ENCODE measurements around the gene ID4. TPM values are rescaled to one million over a fixed set of nuclear protein-coding genes. Genes with fewer than 3 reads are reported as not detected.

ID4 gene
- total RNA-seq, 2 experiments from 2014 or later: 1.6 to 2.1 TPM

DNA sequence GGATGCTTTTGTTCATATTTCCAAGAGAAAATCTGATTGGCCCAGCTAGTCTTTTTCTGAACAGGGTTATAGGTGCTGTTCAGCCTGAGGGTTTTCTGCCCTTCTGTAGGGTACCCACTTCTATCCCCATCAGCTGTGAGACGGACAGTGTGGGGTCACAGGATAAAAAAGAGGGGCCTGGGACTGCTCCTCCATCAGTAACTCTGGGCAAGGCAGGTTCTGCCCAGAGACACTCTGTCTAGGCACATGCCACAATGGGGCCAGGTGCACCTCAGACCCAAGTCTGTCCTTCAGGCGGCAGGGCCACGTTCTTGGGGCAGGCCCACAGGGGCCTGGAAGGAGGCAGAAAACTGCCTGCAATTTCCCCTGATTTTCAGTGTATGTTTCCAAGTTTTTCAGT is 20.0 kb downstream of the ID4 start:
- DNase-seq (ENCODE audit: low spot score): no peak
- intact Hi-C loops (cut with micrococcal nuclease; ENCODE audit: unreplicated experiment): loop anchor here (10.0 kb wide), 2 partner anchors 642 to 832 kb away; no protein-coding TSS in a partner anchor
- TF ChIP-seq CTCF (conservative IDR thresholded peaks at IDR 0.05; ENCODE audit: low read length) (no peak), EZH2phosphoT487 (IDR thresholded peaks at IDR 0.05; ENCODE audit: borderline replicate concordance, low read depth, low read length) (no peak)
- Histone ChIP-seq H3K4me3 (ENCODE audit: low read depth, low read length, poor library complexity, severe bottlenecking) (no peak overlapping the region), H3K36me3 (ENCODE audit: insufficient read depth, low read length) (no peaks in the 10 kb centered on the region), H3K4me2 (ENCODE audit: low read length) (no peak overlapping the region), H3K9me2 (ENCODE audit: insufficient read depth, low read length) (no peaks in the 10 kb centered on the region), H3K9me3 (ENCODE audit: low read length) (no peaks in the 10 kb centered on the region), H3K79me2 (ENCODE audit: insufficient read depth, low read depth, low read length) (no peaks in the 10 kb centered on the region), H4K20me1 (ENCODE audit: insufficient read depth, low read length) (no peaks in the 10 kb centered on the region), H3K27ac (ENCODE audit: low read depth, low read length, poor library complexity, severe bottlenecking) (no peak overlapping the region), H3K4me1 (ENCODE audit: insufficient read depth, low read length, poor library complexity, severe bottlenecking) (peaks cover 8% of the 10 kb centered on the region), H2AFZ (ENCODE audit: low read length) (no peak overlapping the region)
- ChIA-PET CTCF (ENCODE audit: unreplicated experiment) (no interaction called here), POLR2A (no interaction called here)
- BruUV-seq (replicated peaks): no TSS peak

GRCh38 chr6:19857703-19858102 is 20.5 kb downstream of the ID4 start:
- H2AFZ ChIP-seq (ENCODE audit: low read length): no peak overlapping the region
- no peak overlapping the region for H3K27ac ChIP-seq (ENCODE audit: low read depth, low read length, poor library complexity, severe bottlenecking)
- no peaks in the 10 kb centered on the region for H3K36me3 ChIP-seq (ENCODE audit: insufficient read depth, low read length)
- peaks cover 8% of the 10 kb centered on the region for H3K4me1 ChIP-seq (ENCODE audit: insufficient read depth, low read length, poor library complexity, severe bottlenecking)
- ChIA-PET POLR2A (interaction anchor here (0.5 to 1.5 kb wide), 3 partner anchors 10 to 59 kb away, joined by 3 to 4 read pairs (median 3); no protein-coding TSS in a partner anchor), CTCF (ENCODE audit: unreplicated experiment) (no interaction called here)
- no peaks in the 10 kb centered on the region for H3K79me2 ChIP-seq (ENCODE audit: insufficient read depth, low read depth, low read length)
- H3K4me2 ChIP-seq (ENCODE audit: low read length): no peak overlapping the region
- H3K4me3 ChIP-seq (ENCODE audit: low read depth, low read length, poor library complexity, severe bottlenecking): no peak overlapping the region
- TF ChIP-seq CTCF (conservative IDR thresholded peaks at IDR 0.05; ENCODE audit: low read length): no peak
- TF ChIP-seq EZH2phosphoT487 (IDR thresholded peaks at IDR 0.05; ENCODE audit: borderline replicate concordance, low read depth, low read length): no peak
- no peaks in the 10 kb centered on the region for H3K9me2 ChIP-seq (ENCODE audit: insufficient read depth, low read length)
- BruUV-seq (replicated peaks): no TSS peak
- intact Hi-C loops (cut with micrococcal nuclease; ENCODE audit: unreplicated experiment): loop anchor here (10.0 kb wide), 2 partner anchors 643 to 833 kb away; no protein-coding TSS in a partner anchor
- H4K20me1 ChIP-seq (ENCODE audit: insufficient read depth, low read length): no peaks in the 10 kb centered on the region
- DNase-seq (ENCODE audit: low spot score): no peak
- H3K9me3 ChIP-seq (ENCODE audit: low read length): no peaks in the 10 kb centered on the region

DNA sequence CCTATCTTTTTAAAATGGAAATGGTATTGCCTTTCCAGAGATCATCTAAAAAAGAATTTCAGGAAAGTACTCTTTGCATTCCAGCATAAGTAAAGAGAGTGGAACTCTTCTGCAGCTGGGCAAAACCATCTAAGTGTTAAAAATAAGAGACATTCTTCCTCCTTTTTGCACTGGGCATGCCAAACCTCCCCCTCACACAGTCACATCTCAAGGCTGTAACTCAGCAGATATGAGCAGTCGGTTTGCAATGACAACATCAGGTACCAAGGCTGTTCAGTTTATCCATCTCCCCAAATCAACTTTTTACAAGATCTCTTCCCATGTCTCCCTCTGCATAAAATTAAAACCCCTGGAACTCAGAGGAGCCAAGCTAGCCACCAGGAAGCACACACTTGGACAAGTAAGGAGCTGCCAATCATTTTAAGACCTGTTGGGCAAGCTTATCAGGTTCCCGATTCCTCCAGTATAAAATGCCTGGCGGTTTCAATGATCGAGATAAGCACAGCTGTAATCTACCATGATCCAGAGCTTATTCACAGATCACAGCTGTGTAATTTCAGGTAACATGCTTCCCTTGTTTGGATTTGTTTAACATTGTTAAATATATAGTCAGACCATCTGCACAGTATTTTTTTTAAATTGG is 23.2 kb downstream of the ID4 start:
- CTCF ChIA-PET (ENCODE audit: unreplicated experiment): no interaction called here
- H4K20me1 ChIP-seq (ENCODE audit: insufficient read depth, low read length): no peaks in the 10 kb centered on the region
- TF ChIP-seq CTCF (conservative IDR thresholded peaks at IDR 0.05; ENCODE audit: low read length): no peak
- no peak for TF ChIP-seq EZH2phosphoT487 (IDR thresholded peaks at IDR 0.05; ENCODE audit: borderline replicate concordance, low read depth, low read length)
- no peak overlapping the region for H3K27ac ChIP-seq (ENCODE audit: low read depth, low read length, poor library complexity, severe bottlenecking)
- no peak overlapping the region for H2AFZ ChIP-seq (ENCODE audit: low read length)
- intact Hi-C loops (cut with micrococcal nuclease; ENCODE audit: unreplicated experiment): no loop called here
- no peaks in the 10 kb centered on the region for H3K9me3 ChIP-seq (ENCODE audit: low read length)
- BruUV-seq (replicated peaks): no TSS peak
- POLR2A ChIA-PET: interaction anchor here (1.3 kb wide), 1 partner anchor 13 kb away, joined by 3 read pairs; no protein-coding TSS in a partner anchor
- H3K4me1 ChIP-seq (ENCODE audit: insufficient read depth, low read length, poor library complexity, severe bottlenecking): peaks cover 6% of the 10 kb centered on the region
- H3K4me2 ChIP-seq (ENCODE audit: low read length): no peak overlapping the region
- no peak overlapping the region for H3K4me3 ChIP-seq (ENCODE audit: low read depth, low read length, poor library complexity, severe bottlenecking)
- no peaks in the 10 kb centered on the region for H3K9me2 ChIP-seq (ENCODE audit: insufficient read depth, low read length)
- no peaks in the 10 kb centered on the region for H3K79me2 ChIP-seq (ENCODE audit: insufficient read depth, low read depth, low read length)
- no peak for DNase-seq (ENCODE audit: low spot score)
- H3K36me3 ChIP-seq (ENCODE audit: insufficient read depth, low read length): no peaks in the 10 kb centered on the region
